Ascending aorta (tissue), 2 donors: ENCODE results near the gene NRXN3. TPM values are rescaled to one million over a fixed set of nuclear protein-coding genes. Genes with fewer than 3 reads are reported as not detected.

Source experiments
- DNase-seq, 2 donors: peaks; one replicate each; pipeline ENCODE4 v3.0.0-alpha.2; 2019; ENCODE audit warnings: low spot score in 2 of 2
- H3K27ac ChIP-seq, 2 donors: fragments of 200-600 bp; sonication (generic); one replicate each; pipeline ENCODE4 v1.5.1; 2016 to 2017; ENCODE audit warnings: mild to moderate bottlenecking in 1 of 2
- H3K27me3 ChIP-seq: fragments of 200-600 bp; sonication (generic); one replicate; pipeline ENCODE4 v1.5.1; 2017
- H3K36me3 ChIP-seq, 2 donors: fragments of 200-600 bp; sonication (generic); one replicate each; pipeline ENCODE4 v1.5.1; 2016
- H3K4me1 ChIP-seq, 2 donors: fragments of 200-600 bp; sonication (generic); one replicate each; pipeline ENCODE4 v1.5.1; 2016 to 2017; ENCODE audit warnings: mild to moderate bottlenecking in 1 of 2
- H3K4me3 ChIP-seq, 2 donors: fragments of 200-600 bp; sonication (generic); one replicate each; pipeline ENCODE4 v1.5.1; 2016 to 2017; ENCODE audit warnings: mild to moderate bottlenecking in 1 of 2
- H3K9me3 ChIP-seq, 2 donors: fragments of 200-600 bp; sonication (generic); one replicate each; pipeline ENCODE4 v1.5.1; 2016
- CTCF ChIP-seq, 3 experiments: fragments of 200-600 bp in 2 of 3; fragments of 450-650 bp in 1 of 3; sonication (generic) in 2 of 3; IDR thresholded peaks; one replicate each; pipeline ENCODE4 v1.5.1; 2016 to 2019; ENCODE audit warnings: antibody characterized with exemption in 3 of 3, mild to moderate bottlenecking in 1 of 3, moderate library complexity in 1 of 3
- intact Hi-C: fragments of 100-400 bp; cut with DNase I; formaldehyde crosslinking; loops from one replicate; pipeline ENCODE4 v1.15.1; 2023
- total RNA-seq: library from RNA; depleted of rRNA; stranded (reverse); fragments of >200 nt; gene quantifications from one replicate; pipeline ENCODE4 v1.1.0, GENCODE V29; 2016

NRXN3 gene
- total RNA-seq, 1 donor from 2014 or later = 21.0 TPM

GRCh38 chr14:78440356-78440894 is 270.3 kb downstream of the NRXN3 start:
- H3K4me3 ChIP-seq = no peak overlapping the region
- H3K4me1 ChIP-seq = no peaks in the 10 kb centered on the region
- H3K27ac ChIP-seq = no peak overlapping the region
- TF ChIP-seq CTCF (IDR thresholded peaks at IDR 0.05) = no peak
- no peaks in the 10 kb centered on the region for H3K27me3 ChIP-seq
- H3K36me3 ChIP-seq = no peaks in the 10 kb centered on the region
- no peak for DNase-seq
- no peaks in the 10 kb centered on the region for H3K9me3 ChIP-seq
- intact Hi-C loops = no loop called here

GRCh38 chr14:78443834-78444233 is 273.7 kb downstream of the NRXN3 start:
- TF ChIP-seq CTCF (IDR thresholded peaks at IDR 0.05) = no peak
- no peaks in the 10 kb centered on the region for H3K27me3 ChIP-seq
- H3K36me3 ChIP-seq = no peaks in the 10 kb centered on the region
- no peak overlapping the region for H3K27ac ChIP-seq
- DNase-seq = no peak
- no peaks in the 10 kb centered on the region for H3K9me3 ChIP-seq
- H3K4me3 ChIP-seq = no peak overlapping the region
- intact Hi-C loops = no loop called here
- no peaks in the 10 kb centered on the region for H3K4me1 ChIP-seq

- intact Hi-C loops = no loop called here
Measured at GRCh38 chr14:78445275-78445674, 275.1 kb downstream of the NRXN3 start.

GRCh38 chr14:78446807-78447206 is 276.6 kb downstream of the NRXN3 start:
- intact Hi-C loops = no loop called here
- Histone ChIP-seq H3K27me3 (no peaks in the 10 kb centered on the region), H3K9me3 (no peaks in the 10 kb centered on the region), H3K4me3 (no peak overlapping the region), H3K36me3 (no peaks in the 10 kb centered on the region), H3K4me1 (no peaks in the 10 kb centered on the region), H3K27ac (no peak overlapping the region)
- DNase-seq = no peak
- no peak for TF ChIP-seq CTCF (IDR thresholded peaks at IDR 0.05)

More at GRCh38 chr14:78445275-78445674, 275.1 kb downstream of the NRXN3 start:
- Histone ChIP-seq H3K27ac (no peak overlapping the region), H3K4me1 (no peaks in the 10 kb centered on the region), H3K27me3 (no peaks in the 10 kb centered on the region), H3K9me3 (no peaks in the 10 kb centered on the region), H3K4me3 (no peak overlapping the region), H3K36me3 (no peaks in the 10 kb centered on the region)
- TF ChIP-seq CTCF (IDR thresholded peaks at IDR 0.05) = no peak
- DNase-seq = no peak

DNA sequence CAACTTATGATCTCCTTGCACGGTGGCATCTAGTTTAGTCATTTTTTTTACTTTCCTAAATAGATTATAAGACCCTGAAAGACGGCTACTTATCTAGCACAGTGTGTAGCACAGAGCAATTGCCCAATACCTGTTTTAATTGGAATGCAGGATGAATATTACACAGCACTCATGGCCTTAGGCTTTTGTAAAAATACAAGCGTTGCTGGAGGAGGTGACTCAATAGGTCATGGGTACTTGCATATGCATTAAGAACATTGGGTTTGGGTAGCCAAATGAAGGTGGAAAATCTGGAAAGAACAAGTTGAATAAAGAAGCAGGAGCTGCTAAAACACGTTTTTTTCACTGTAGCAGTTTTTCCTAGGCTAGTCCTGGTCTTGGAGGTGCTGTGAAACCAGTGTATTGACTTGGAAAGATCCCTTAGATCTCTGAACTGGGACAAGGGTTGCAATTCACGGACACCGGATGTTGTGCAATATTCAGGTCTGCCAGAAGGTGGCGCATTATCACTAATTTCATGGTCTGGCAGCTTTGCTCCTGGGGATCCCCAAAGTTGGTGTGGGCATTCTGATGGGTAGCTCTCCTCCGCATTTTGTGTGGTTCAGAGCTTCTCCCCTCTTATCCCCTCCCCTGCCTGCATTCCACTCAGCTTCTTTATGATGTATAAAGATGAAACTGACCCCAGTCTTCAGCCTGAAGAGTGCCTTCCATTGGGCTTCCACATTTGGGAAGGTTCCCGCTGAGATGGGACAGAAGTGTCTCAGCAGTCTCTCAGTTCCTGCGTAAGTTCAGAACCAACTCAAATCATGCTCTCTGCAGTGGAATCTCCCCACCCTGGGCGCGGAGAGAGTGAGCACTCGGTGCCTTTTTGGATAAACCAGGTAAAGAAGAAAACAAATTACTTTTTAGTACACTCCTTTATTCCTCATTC is 278.3 kb downstream of the NRXN3 start:
- Histone ChIP-seq H3K27ac (no peak overlapping the region), H3K27me3 (no peaks in the 10 kb centered on the region), H3K9me3 (no peaks in the 10 kb centered on the region), H3K36me3 (no peaks in the 10 kb centered on the region), H3K4me3 (no peak overlapping the region), H3K4me1 (no peaks in the 10 kb centered on the region)
- no peak for DNase-seq
- intact Hi-C loops = no loop called here
- TF ChIP-seq CTCF (IDR thresholded peaks at IDR 0.05) = peak in 1 of 3 experiments; percentile 38
